Lung (tissue), 12 donors: Measurements from ENCODE around the gene ZSCAN20. TPM values are rescaled to one million over a fixed set of nuclear protein-coding genes. Genes with fewer than 3 reads are reported as not detected.
A peak's percentile ranks its signal among the peaks of the same experiment; 100 is the strongest.

Experiments used
- ATAC-seq: fragments of 200-7000 bp; cut with Tn5 transposase; one replicate; pipeline ENCODE4 v1.9.1; 2020; ENCODE audit warnings: moderate number of reproducible peaks; ENCODE audit not compliant: insufficient read depth, low FRiP score
- DNase-seq, 3 donors: peaks; one replicate each; pipeline ENCODE4 v3.0.0-alpha.2; 2013 to 2017
- H3K27ac ChIP-seq, 2 donors: one replicate each; pipeline ENCODE4 v1.5.1; 2013; ENCODE audit warnings: mild to moderate bottlenecking in 2 of 2, moderate library complexity in 2 of 2, control low read depth in 1 of 2, inconsistent platforms in 1 of 2, low read depth in 1 of 2, low read length in 1 of 2
- H3K27me3 ChIP-seq, 3 donors: one replicate each; pipeline ENCODE4 v1.5.1; 2013; ENCODE audit warnings: low read length in 2 of 3; ENCODE audit not compliant: control insufficient read depth in 3 of 3, insufficient read depth in 3 of 3
- H3K36me3 ChIP-seq, 4 donors: one replicate each; pipeline ENCODE4 v1.5.1; 2013; ENCODE audit warnings: low read length in 4 of 4, mild to moderate bottlenecking in 1 of 4, moderate library complexity in 1 of 4; ENCODE audit not compliant: control insufficient read depth in 4 of 4, insufficient read depth in 4 of 4
- H3K4me1 ChIP-seq, 5 donors: one replicate each; pipeline ENCODE4 v1.5.1; 2013; ENCODE audit warnings: low read length in 5 of 5, mild to moderate bottlenecking in 2 of 5, moderate library complexity in 1 of 5; ENCODE audit not compliant: control insufficient read depth in 5 of 5, insufficient read depth in 5 of 5
- H3K4me3 ChIP-seq: one replicate; pipeline ENCODE4 v1.5.1; 2013; ENCODE audit warnings: mild to moderate bottlenecking, control low read depth, moderate library complexity
- H3K9ac ChIP-seq, 2 donors: one replicate each; pipeline ENCODE4 v1.5.1; 2013; ENCODE audit warnings: low read length in 2 of 2, control low read depth in 1 of 2; ENCODE audit not compliant: insufficient read depth in 1 of 2
- H3K9me3 ChIP-seq, 4 donors: one replicate each; pipeline ENCODE4 v1.5.1; 2013; ENCODE audit warnings: low read length in 3 of 4, mild to moderate bottlenecking in 1 of 4, moderate library complexity in 1 of 4; ENCODE audit not compliant: control insufficient read depth in 4 of 4, insufficient read depth in 3 of 4
- CTCF ChIP-seq: IDR thresholded peaks from 2 replicates; pipeline ENCODE4 v1.5.1; 2012; ENCODE audit warnings: mild to moderate bottlenecking; ENCODE audit errors: control extremely low read depth, extremely low read depth
- WGBS, 2 donors: extraction: QIAGEN DNeasy Blood & Tissue Kit; methylation state at CpG; one replicate each; pipeline ENCODE4 v1.1.7; 2013; 5-methylcytosine and 5-hydroxymethylcytosine counted together
- polyA plus RNA-seq, 2 donors: library from polyadenylated mRNA; stranded (reverse); fragments of 200-250 nt; gene quantifications; one replicate each; pipeline ENCODE4 v1.2.1, GENCODE V29; 2013
- total RNA-seq, 2 donors: library from RNA; depleted of rRNA in 1 of 2; stranded (reverse); fragments of >200 nt in 1 of 2; gene quantifications; one replicate each; pipeline ENCODE4 v1.2.1, GENCODE V29; 2014 to 2021
- donor health status: control.
- donor health status: control.
- donor health status: Bipolar disorder and iron deficiency.
- donor health status: healthy.
- donor health status: DM: yes; HTN: yes; CAD: no.

ZSCAN20 gene
- total and polyA plus RNA-seq, 4 donors, result 0.67 to 5.7 (median 3.2) TPM

GRCh38 chr1:33464552-33464951 lies 7.9 kb upstream of the ZSCAN20 start:
- TF ChIP-seq CTCF, result no peak
- no peak overlapping the region for H3K4me3 ChIP-seq
- no peaks in the 10 kb centered on the region for H3K27me3 ChIP-seq
- peaks cover 0 to 10% (median 6%) of the 10 kb centered on the region in 5 donors for H3K4me1 ChIP-seq
- peaks cover 0 to 1% (median 0%) of the 10 kb centered on the region in 4 donors for H3K9me3 ChIP-seq
- ATAC-seq (no peak), DNase-seq (no peak)
- 92 to 96% methylated on average over 3 of the region's 3 CpGs for WGBS, 2 donors
- no peak overlapping the region for H3K9ac ChIP-seq
- H3K27ac ChIP-seq, result no peak overlapping the region
- no peaks in the 10 kb centered on the region for H3K36me3 ChIP-seq

GRCh38 chr1:33465316-33465715 lies 7.1 kb upstream of the ZSCAN20 start:
- no peak overlapping the region for H3K4me3 ChIP-seq
- no peaks in the 10 kb centered on the region for H3K27me3 ChIP-seq
- H3K36me3 ChIP-seq, result no peaks in the 10 kb centered on the region
- no peak overlapping the region for H3K9ac ChIP-seq
- TF ChIP-seq CTCF, result no peak
- no peak overlapping the region for H3K27ac ChIP-seq
- H3K9me3 ChIP-seq, result peaks cover 0 to 1% (median 0%) of the 10 kb centered on the region in 4 donors
- peaks cover 0 to 13% (median 4%) of the 10 kb centered on the region in 5 donors for H3K4me1 ChIP-seq
- ATAC-seq, result no peak
- no peak for DNase-seq
- 80 to 82% methylated on average over 2 of the region's 2 CpGs for WGBS, 2 donors

- ATAC-seq (no peak), DNase-seq (peak; percentile 73 to 84 (median 77))
- Histone ChIP-seq H3K27ac (peak overlapping the region in 1 of 2 donors; percentile 4), H3K9ac (no peak overlapping the region), H3K36me3 (no peaks in the 10 kb centered on the region), H3K9me3 (peaks cover 0 to 1% (median 0%) of the 10 kb centered on the region in 4 donors), H3K4me3 (no peak overlapping the region), H3K4me1 (peaks cover 0 to 14% (median 4%) of the 10 kb centered on the region in 5 donors), H3K27me3 (no peaks in the 10 kb centered on the region)
- no peak for TF ChIP-seq CTCF
- 66 to 72% methylated on average over 6 of the region's 6 CpGs for WGBS, 2 donors
Observed at GRCh38 chr1:33466159-33466558, 6.3 kb upstream of the ZSCAN20 start.

GRCh38 chr1:33468011-33468410 lies 4.4 kb upstream of the ZSCAN20 start:
- Histone ChIP-seq H3K36me3 (no peaks in the 10 kb centered on the region), H3K9me3 (no peaks in the 10 kb centered on the region), H3K27ac (no peak overlapping the region), H3K4me1 (peaks cover 0 to 23% (median 7%) of the 10 kb centered on the region in 5 donors), H3K4me3 (no peak overlapping the region), H3K27me3 (no peaks in the 10 kb centered on the region), H3K9ac (no peak overlapping the region)
- no peak for DNase-seq
- TF ChIP-seq CTCF, result no peak
- 88 to 97% methylated on average over 4 of the region's 4 CpGs for WGBS, 2 donors
- no peak for ATAC-seq
